Measurements from ENCODE around the gene NOX5.

The NOX5 gene

GRCh38 chr15:68990231-68990991, 24.1 kb upstream of the NOX5 start:
- no peak for TF ChIP-seq CTCF (IDR thresholded peaks at IDR 0.05; ENCODE audit: low read depth, low read length)
- DNase-seq (ENCODE audit: low read depth, low spot score) = no peak
- no peak overlapping the region for H3K4me3 ChIP-seq (ENCODE audit: low read depth, low read length)
- in situ Hi-C loops (cut with HindIII; ENCODE audit: low sequenced_read_pairs) = no loop called here

- H3K4me3 ChIP-seq (ENCODE audit: low read depth, low read length) = no peak overlapping the region
- no peak for DNase-seq (ENCODE audit: low read depth, low spot score)
- TF ChIP-seq CTCF (IDR thresholded peaks at IDR 0.05; ENCODE audit: low read depth, low read length) = no peak
- in situ Hi-C loops (cut with HindIII; ENCODE audit: low sequenced_read_pairs) = no loop called here
Observed at GRCh38 chr15:68990992-68991500, 23.4 kb upstream of the NOX5 start.

- no peak for TF ChIP-seq CTCF (IDR thresholded peaks at IDR 0.05; ENCODE audit: low read depth, low read length)
- no peak overlapping the region for H3K4me3 ChIP-seq (ENCODE audit: low read depth, low read length)
- in situ Hi-C loops (cut with HindIII; ENCODE audit: low sequenced_read_pairs) = no loop called here
- no peak for DNase-seq (ENCODE audit: low read depth, low spot score)
Observed at GRCh38 chr15:68991723-68992122, 22.8 kb upstream of the NOX5 start.

GRCh38 chr15:68992696-68993095, 21.8 kb upstream of the NOX5 start:
- in situ Hi-C loops (cut with HindIII; ENCODE audit: low sequenced_read_pairs) = no loop called here
- no peak overlapping the region for H3K4me3 ChIP-seq (ENCODE audit: low read depth, low read length)
- DNase-seq (ENCODE audit: low read depth, low spot score) = no peak
- no peak for TF ChIP-seq CTCF (IDR thresholded peaks at IDR 0.05; ENCODE audit: low read depth, low read length)

- DNase-seq (ENCODE audit: low read depth, low spot score) = no peak
- TF ChIP-seq CTCF (IDR thresholded peaks at IDR 0.05; ENCODE audit: low read depth, low read length) = no peak
- H3K4me3 ChIP-seq (ENCODE audit: low read depth, low read length) = no peak overlapping the region
- in situ Hi-C loops (cut with HindIII; ENCODE audit: low sequenced_read_pairs) = no loop called here
Observed at GRCh38 chr15:68993276-68993675, 21.2 kb upstream of the NOX5 start.

GRCh38 chr15:68994149-68994548, 20.3 kb upstream of the NOX5 start:
- DNase-seq (ENCODE audit: low read depth, low spot score) = peak; percentile 64
- in situ Hi-C loops (cut with HindIII; ENCODE audit: low sequenced_read_pairs) = no loop called here
- TF ChIP-seq CTCF (IDR thresholded peaks at IDR 0.05; ENCODE audit: low read depth, low read length) = no peak
- H3K4me3 ChIP-seq (ENCODE audit: low read depth, low read length) = no peak overlapping the region
